HG03039 (cell line): Measurements from ENCODE around the gene RCE1.
"Not testable (repeated sequence)": the region's sequence is repeated elsewhere in the genome, so short reads cannot be mapped to it uniquely, and the experiment has no call there.

Experiments
- ATAC-seq: cut with Tn5 transposase; IDR thresholded peaks from one replicate; pipeline ENCODE4 v1.9.1; 2021; ENCODE audit warnings: mild to moderate bottlenecking, moderate library complexity; ENCODE audit not compliant: unreplicated experiment

Gene RCE1

GRCh38 chr11:66842896-66843775 is at the start of gene RCE1:
Gene RCE1, plus strand, starts transcription at chr11:66843441. Its CDS starts 15 bp downstream, at chr11:66843456.
- peak; percentile 64 for ATAC-seq

- not testable (repeated sequence) for ATAC-seq
Observed at GRCh38 chr11:66799815-66800214, 43.4 kb upstream of the RCE1 start.

GRCh38 chr11:66800720-66801428 is 42.4 kb upstream of the RCE1 start:
- peak; percentile 61 for ATAC-seq

- ATAC-seq: no peak
Observed at GRCh38 chr11:66809592-66809991, 33.6 kb upstream of the RCE1 start.

GRCh38 chr11:66810576-66811185 is 32.6 kb upstream of the RCE1 start:
- ATAC-seq: no peak

- no peak for ATAC-seq
Observed at GRCh38 chr11:66814678-66815077, 28.6 kb upstream of the RCE1 start.

- no peak for ATAC-seq
Observed at GRCh38 chr11:66815646-66816045, 27.6 kb upstream of the RCE1 start.

GRCh38 chr11:66818231-66818955 is 24.8 kb upstream of the RCE1 start:
- ATAC-seq: no peak

GRCh38 chr11:66820381-66820780 is 22.9 kb upstream of the RCE1 start:
- ATAC-seq: no peak

GRCh38 chr11:66820901-66821300 is 22.3 kb upstream of the RCE1 start:
- no peak for ATAC-seq

GRCh38 chr11:66823700-66824099 is 19.5 kb upstream of the RCE1 start:
- no peak for ATAC-seq

GRCh38 chr11:66824573-66824972 is 18.7 kb upstream of the RCE1 start:
- not testable (repeated sequence) for ATAC-seq

- ATAC-seq: no peak
Observed at GRCh38 chr11:66834539-66834845, 8.7 kb upstream of the RCE1 start.

GRCh38 chr11:66834943-66835342 is 8.3 kb upstream of the RCE1 start:
- no peak for ATAC-seq

GRCh38 chr11:66835768-66836405 is 7.4 kb upstream of the RCE1 start:
- no peak for ATAC-seq

- no peak for ATAC-seq
Observed at GRCh38 chr11:66840317-66841091, 2.7 kb upstream of the RCE1 start.

- ATAC-seq: no peak
Observed at GRCh38 chr11:66841861-66842260, 1.4 kb upstream of the RCE1 start.

- no peak for ATAC-seq
Observed at GRCh38 chr11:66842501-66842895, 743 bp upstream of the RCE1 start.

- ATAC-seq: no peak
Observed at GRCh38 chr11:66843776-66844495, 695 bp downstream of the RCE1 start.
